Upper lobe of right lung (tissue), 1 donor: ENCODE results near the gene SCD5. TPM values are rescaled to one million over a fixed set of nuclear protein-coding genes. Genes with fewer than 3 reads are reported as not detected.
A peak's percentile ranks its signal among the peaks of the same experiment; 100 is the strongest.

Source experiments
- ATAC-seq: fragments of 200-7000 bp; cut with Tn5 transposase; one replicate; pipeline ENCODE4 v1.9.1; 2020; ENCODE audit warnings: mild to moderate bottlenecking, moderate library complexity
- DNase-seq: peaks from one replicate; pipeline ENCODE4 v3.0.0-alpha.2; 2020
- H3K27ac ChIP-seq: fragments of 200-600 bp; one replicate; pipeline ENCODE4 v1.8.0; 2022
- H3K27me3 ChIP-seq: fragments of 200-600 bp; one replicate; pipeline ENCODE4 v1.8.0; 2022; ENCODE audit warnings: mild to moderate bottlenecking
- H3K36me3 ChIP-seq: fragments of 200-600 bp; one replicate; pipeline ENCODE4 v1.8.0; 2022
- H3K4me1 ChIP-seq: fragments of 200-600 bp; one replicate; pipeline ENCODE4 v1.8.0; 2022
- H3K4me3 ChIP-seq: fragments of 200-600 bp; one replicate; pipeline ENCODE4 v1.8.0; 2022; ENCODE audit warnings: mild to moderate bottlenecking
- H3K9me3 ChIP-seq: fragments of 200-600 bp; one replicate; pipeline ENCODE4 v1.8.0; 2022
- intact Hi-C: fragments of 100-400 bp; cut with DNase I; formaldehyde crosslinking; loops from one replicate; pipeline ENCODE4 v1.11.0; 2022
- total RNA-seq: library from RNA; stranded (reverse); fragmentation: NEBNext Ultra II Directional; extraction: Animal tissue kit (Norgen Biotek cat#: 25700); gene quantifications from one replicate; pipeline ENCODE4 v1.2.1, GENCODE V29; 2021
- TF ChIP-seq, protein P1 (sequence below): fragments of 200-600 bp; IDR thresholded peaks from one replicate; pipeline ENCODE4 v1.8.0; 2022; ENCODE audit warnings: antibody characterized with exemption
- donor health status: DM: no; HTN: yes; CAD: no; lungs with severe emphysema.

The SCD5 gene
- total RNA-seq, 1 donor from 2014 or later: 20.6 TPM

DNA sequence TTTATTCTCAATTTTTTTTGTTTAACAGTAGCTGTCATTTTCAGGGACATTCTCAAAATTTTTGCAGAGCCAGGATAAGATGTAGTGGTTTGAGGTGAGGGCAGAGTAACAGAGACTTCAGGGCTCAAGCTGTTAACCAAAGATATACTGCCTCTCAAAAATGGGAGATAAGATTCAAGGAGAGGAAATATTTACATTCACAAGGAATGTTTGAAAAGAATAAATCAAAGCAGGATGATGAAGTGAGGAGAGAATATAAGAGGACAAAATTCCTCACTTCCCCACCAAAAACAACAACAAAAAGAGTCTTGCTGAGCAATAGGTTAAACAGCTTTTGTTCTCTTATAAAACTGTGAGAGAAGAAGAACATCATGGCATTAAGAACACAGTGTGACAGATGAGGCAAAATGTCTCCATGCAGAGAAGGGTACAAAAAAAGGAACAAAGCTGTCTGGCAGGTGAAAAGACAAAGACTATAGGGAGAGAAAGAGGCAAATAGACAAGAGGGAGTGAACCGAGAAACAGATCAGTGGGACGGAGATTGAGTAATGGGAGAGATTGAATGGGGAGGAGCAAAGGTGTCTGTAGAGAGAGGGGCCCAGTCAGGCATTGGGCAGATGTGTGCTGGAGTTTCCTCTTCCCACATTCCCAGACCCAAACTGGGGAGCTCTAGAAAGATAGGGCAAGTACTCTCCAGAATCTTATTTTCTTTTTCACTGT is 130.7 kb downstream of the SCD5 start:
- no peak overlapping the region for H3K4me3 ChIP-seq
- DNase-seq (no peak), ATAC-seq (no peak)
- intact Hi-C loops: no loop called here
- TF ChIP-seq, protein P1, sequence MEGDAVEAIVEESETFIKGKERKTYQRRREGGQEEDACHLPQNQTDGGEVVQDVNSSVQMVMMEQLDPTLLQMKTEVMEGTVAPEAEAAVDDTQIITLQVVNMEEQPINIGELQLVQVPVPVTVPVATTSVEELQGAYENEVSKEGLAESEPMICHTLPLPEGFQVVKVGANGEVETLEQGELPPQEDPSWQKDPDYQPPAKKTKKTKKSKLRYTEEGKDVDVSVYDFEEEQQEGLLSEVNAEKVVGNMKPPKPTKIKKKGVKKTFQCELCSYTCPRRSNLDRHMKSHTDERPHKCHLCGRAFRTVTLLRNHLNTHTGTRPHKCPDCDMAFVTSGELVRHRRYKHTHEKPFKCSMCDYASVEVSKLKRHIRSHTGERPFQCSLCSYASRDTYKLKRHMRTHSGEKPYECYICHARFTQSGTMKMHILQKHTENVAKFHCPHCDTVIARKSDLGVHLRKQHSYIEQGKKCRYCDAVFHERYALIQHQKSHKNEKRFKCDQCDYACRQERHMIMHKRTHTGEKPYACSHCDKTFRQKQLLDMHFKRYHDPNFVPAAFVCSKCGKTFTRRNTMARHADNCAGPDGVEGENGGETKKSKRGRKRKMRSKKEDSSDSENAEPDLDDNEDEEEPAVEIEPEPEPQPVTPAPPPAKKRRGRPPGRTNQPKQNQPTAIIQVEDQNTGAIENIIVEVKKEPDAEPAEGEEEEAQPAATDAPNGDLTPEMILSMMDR: no peak
- H3K27me3 ChIP-seq: no peaks in the 10 kb centered on the region
- H3K4me1 ChIP-seq: no peaks in the 10 kb centered on the region
- no peak overlapping the region for H3K27ac ChIP-seq
- H3K9me3 ChIP-seq: no peaks in the 10 kb centered on the region
- no peaks in the 10 kb centered on the region for H3K36me3 ChIP-seq

DNA sequence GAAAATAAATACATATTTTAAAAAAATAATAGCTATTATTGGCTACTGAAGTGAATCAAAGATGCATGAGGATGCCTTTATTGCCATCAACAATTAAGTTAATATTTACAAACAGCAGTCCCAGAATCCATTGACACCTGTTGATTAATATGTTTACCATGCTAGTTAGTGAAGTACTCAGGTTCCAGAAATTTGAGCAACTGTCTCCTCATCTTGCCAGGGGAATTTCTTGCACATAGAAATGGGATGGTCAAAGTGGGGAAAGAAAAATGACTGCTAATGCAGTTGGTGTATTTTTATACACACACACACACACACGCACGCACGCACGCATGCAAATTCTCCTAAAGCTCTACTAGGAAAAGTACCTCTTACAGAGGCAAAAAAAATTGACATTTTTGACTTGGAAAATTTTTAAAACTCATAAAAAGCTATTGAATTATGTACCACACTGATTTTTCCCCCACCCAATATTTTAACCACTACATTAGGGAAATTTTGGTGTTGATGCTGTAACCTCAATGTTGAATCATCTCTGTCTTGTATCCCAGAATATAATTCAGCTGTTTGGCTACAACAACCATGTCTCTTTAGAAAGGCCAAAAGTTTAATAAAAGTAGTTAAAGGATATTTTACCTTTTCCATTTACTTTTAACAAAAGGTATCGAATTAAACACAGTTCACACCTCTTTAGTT is 131.5 kb downstream of the SCD5 start:
- Histone ChIP-seq H3K4me3 (no peak overlapping the region), H3K36me3 (no peaks in the 10 kb centered on the region), H3K4me1 (no peaks in the 10 kb centered on the region), H3K27me3 (no peaks in the 10 kb centered on the region), H3K9me3 (no peaks in the 10 kb centered on the region), H3K27ac (no peak overlapping the region)
- ATAC-seq (no peak), DNase-seq (no peak)
- TF ChIP-seq, protein P1: no peak
- intact Hi-C loops: no loop called here

DNA sequence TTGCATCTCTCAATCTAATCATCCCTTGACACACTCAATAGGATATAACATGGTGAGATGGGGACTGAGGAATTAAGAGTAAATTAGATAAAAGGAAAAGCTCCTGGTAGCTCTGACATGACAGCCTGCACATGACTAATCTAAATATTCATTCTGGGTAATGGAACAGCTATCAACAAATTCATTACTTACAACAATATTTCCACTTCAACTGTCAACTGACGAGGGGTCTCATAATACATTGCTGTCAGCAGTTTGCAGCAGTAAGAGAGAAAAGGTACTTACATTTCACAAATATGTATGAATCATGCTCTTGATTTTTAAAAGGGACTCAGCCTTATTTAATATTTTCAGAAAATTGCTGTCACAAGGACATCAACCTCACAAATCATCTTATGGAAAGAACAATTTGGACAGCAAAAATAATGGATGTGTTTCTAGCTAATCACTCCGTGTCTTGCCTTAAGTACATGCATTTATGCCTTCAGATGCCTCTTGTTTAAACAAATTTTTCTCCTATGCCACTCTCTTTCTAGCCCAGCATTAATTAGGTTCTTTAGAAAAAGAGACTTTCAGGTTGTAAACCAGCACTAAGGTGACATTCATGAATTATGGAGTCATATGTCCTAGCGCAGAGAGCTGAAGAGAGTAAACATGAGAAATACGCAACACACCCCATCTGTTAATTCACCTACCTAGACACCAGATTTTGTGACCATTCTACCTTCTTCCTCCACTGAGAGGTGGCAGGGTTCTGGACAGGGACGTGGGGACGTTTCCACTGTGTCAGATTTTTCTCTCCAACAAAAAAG is 137.2 kb downstream of the SCD5 start:
- no peak for ATAC-seq
- Histone ChIP-seq H3K27ac (no peak overlapping the region), H3K4me3 (no peak overlapping the region), H3K36me3 (no peaks in the 10 kb centered on the region), H3K9me3 (no peaks in the 10 kb centered on the region), H3K4me1 (no peaks in the 10 kb centered on the region), H3K27me3 (no peaks in the 10 kb centered on the region)
- intact Hi-C loops: no loop called here
- TF ChIP-seq, protein P1: no peak
- DNase-seq: no peak

DNA sequence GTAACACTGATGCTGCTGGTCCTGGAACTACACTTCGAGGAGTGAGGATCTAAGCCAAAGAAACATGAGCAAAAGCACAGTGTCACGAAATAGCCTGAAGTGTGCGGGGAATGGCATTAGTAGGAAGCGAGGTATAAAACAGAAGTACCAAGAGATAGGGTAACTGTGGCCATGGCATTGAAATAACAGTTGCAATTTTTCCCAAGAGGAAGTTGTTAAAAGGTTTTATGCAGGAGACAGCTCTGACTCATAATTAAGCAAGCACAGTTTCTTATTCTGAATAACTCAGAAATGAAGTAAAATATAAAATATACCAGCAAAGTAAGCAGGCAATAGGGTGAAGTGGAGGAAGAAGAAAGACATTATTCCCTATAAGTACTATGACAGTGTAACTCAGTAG is 146.5 kb downstream of the SCD5 start:
- Histone ChIP-seq H3K4me1 (no peaks in the 10 kb centered on the region), H3K27me3 (no peaks in the 10 kb centered on the region), H3K27ac (no peak overlapping the region), H3K36me3 (no peaks in the 10 kb centered on the region), H3K4me3 (no peak overlapping the region), H3K9me3 (no peaks in the 10 kb centered on the region)
- DNase-seq (no peak), ATAC-seq (peak; percentile 72)
- TF ChIP-seq, protein P1: no peak
- intact Hi-C loops: no loop called here

DNA sequence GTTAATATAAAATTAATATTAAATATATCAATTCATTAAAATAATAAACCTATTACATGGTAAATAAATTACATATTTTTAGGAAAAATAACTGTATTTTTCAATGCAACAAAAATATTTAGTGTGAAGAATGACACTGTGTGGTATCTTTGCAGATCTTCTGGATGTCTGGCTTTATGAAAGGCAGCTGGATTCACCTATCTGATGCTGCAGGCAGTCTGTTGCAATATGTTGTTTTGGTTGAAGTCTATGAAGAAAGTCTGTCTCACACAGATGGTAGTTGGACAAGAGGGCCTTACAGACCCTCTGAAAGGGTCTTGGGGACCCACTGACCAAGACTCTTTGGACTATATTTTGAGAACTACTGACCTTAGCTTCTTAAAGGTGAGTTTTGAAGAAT is 147.7 kb downstream of the SCD5 start:
- H3K27ac ChIP-seq: no peak overlapping the region
- no peak overlapping the region for H3K4me3 ChIP-seq
- intact Hi-C loops: no loop called here
- no peaks in the 10 kb centered on the region for H3K4me1 ChIP-seq
- TF ChIP-seq, protein P1: no peak
- H3K27me3 ChIP-seq: no peaks in the 10 kb centered on the region
- H3K9me3 ChIP-seq: no peaks in the 10 kb centered on the region
- no peaks in the 10 kb centered on the region for H3K36me3 ChIP-seq
- ATAC-seq (no peak), DNase-seq (no peak)
